GM19372 (cell line): ENCODE results near the gene CCDC102A.

Experiments used
- ATAC-seq: cut with Tn5 transposase; IDR thresholded peaks from one replicate; pipeline ENCODE4 v1.9.1; 2021; ENCODE audit warnings: mild to moderate bottlenecking, low read depth, moderate library complexity; ENCODE audit not compliant: unreplicated experiment

Gene CCDC102A

GRCh38 chr16:57525761-57526160 is 10.6 kb downstream of the CCDC102A start:
- no peak for ATAC-seq

GRCh38 chr16:57522960-57523359 is 13.4 kb downstream of the CCDC102A start:
- no peak for ATAC-seq

GRCh38 chr16:57519796-57520360 is 16.5 kb downstream of the CCDC102A start:
- peak; percentile 65 for ATAC-seq

GRCh38 chr16:57518922-57519321 is 17.4 kb downstream of the CCDC102A start:
- ATAC-seq = no peak

GRCh38 chr16:57518520-57518919 is 17.9 kb downstream of the CCDC102A start:
- no peak for ATAC-seq

- ATAC-seq = no peak
These were observed 18.7 kb downstream of the CCDC102A start for GRCh38 chr16:57517397-57518367.

GRCh38 chr16:57516773-57517172 is 19.6 kb downstream of the CCDC102A start:
- ATAC-seq = no peak

- ATAC-seq = no peak
These were observed 20.1 kb downstream of the CCDC102A start for GRCh38 chr16:57516176-57516725.

- no peak for ATAC-seq
These were observed 21.4 kb downstream of the CCDC102A start for GRCh38 chr16:57514791-57515600.

- ATAC-seq = no peak
These were observed 22.0 kb downstream of the CCDC102A start for GRCh38 chr16:57514371-57514770.

GRCh38 chr16:57513371-57514102 is 22.8 kb downstream of the CCDC102A start:
- ATAC-seq = no peak

- ATAC-seq = no peak
These were observed 23.9 kb downstream of the CCDC102A start for GRCh38 chr16:57512296-57513001.

- no peak for ATAC-seq
These were observed 26.1 kb downstream of the CCDC102A start for GRCh38 chr16:57510016-57510871.

GRCh38 chr16:57509231-57509923 is 27.0 kb downstream of the CCDC102A start:
- no peak for ATAC-seq

GRCh38 chr16:57508035-57508425 is 28.3 kb downstream of the CCDC102A start:
- no peak for ATAC-seq

- ATAC-seq = no peak
These were observed 29.0 kb downstream of the CCDC102A start for GRCh38 chr16:57507136-57508034.

- no peak for ATAC-seq
These were observed 31.2 kb downstream of the CCDC102A start for GRCh38 chr16:57505169-57505568.
